DND-41 (cell line): ENCODE measurements around the gene IWS1.

Source experiments
- ATAC-seq: fragments of 200-7000 bp; cut with Tn5 transposase; 3 replicates; pipeline ENCODE4 v1.9.1; 2021; ENCODE audit warnings: low read depth; ENCODE audit not compliant: insufficient read depth
- DNase-seq: peaks from one replicate; pipeline ENCODE4 v3.0.0-alpha.2; 2020
- H2AFZ ChIP-seq: 2 replicates; pipeline ENCODE4 v1.6.0; 2012; ENCODE audit warnings: low read depth, low read length
- H3K27ac ChIP-seq: 2 replicates; pipeline ENCODE4 v1.5.1; 2012; ENCODE audit warnings: low read length, inconsistent platforms
- H3K27me3 ChIP-seq: fragments of 200-600 bp; sonication (generic); 2 replicates; pipeline ENCODE4 v1.6.0; 2012; ENCODE audit warnings: low read length, mild to moderate bottlenecking, inconsistent platforms; ENCODE audit not compliant: insufficient read depth, poor library complexity
- H3K36me3 ChIP-seq: 2 replicates; pipeline ENCODE4 v1.5.1; 2012; ENCODE audit warnings: low read length, inconsistent platforms; ENCODE audit not compliant: insufficient read depth
- H3K4me1 ChIP-seq: 2 replicates; pipeline ENCODE4 v1.5.1; 2012; ENCODE audit warnings: mild to moderate bottlenecking, low read length; ENCODE audit not compliant: insufficient read depth
- H3K4me2 ChIP-seq: 2 replicates; pipeline ENCODE4 v1.6.0; 2012; ENCODE audit warnings: mild to moderate bottlenecking, moderate library complexity, low read length, inconsistent platforms; ENCODE audit not compliant: insufficient read depth
- H3K4me3 ChIP-seq, 2 experiments: fragments of 200-600 bp in 1 of 2; shearing (Covaris generic) in 1 of 2; 2 replicates each; pipeline ENCODE4 v1.5.1; 2012 to 2016; ENCODE audit warnings: inconsistent platforms in 2 of 2, low read length in 2 of 2, mild to moderate bottlenecking in 2 of 2, low read depth in 1 of 2, moderate library complexity in 1 of 2
- H3K79me2 ChIP-seq: 2 replicates; pipeline ENCODE4 v1.6.0; 2012; ENCODE audit warnings: low read length, inconsistent platforms; ENCODE audit not compliant: insufficient read depth
- H3K9ac ChIP-seq: 2 replicates; pipeline ENCODE4 v1.6.0; 2012; ENCODE audit warnings: low read depth, mild to moderate bottlenecking, inconsistent platforms, low read length, moderate library complexity
- H3K9me3 ChIP-seq: 2 replicates; pipeline ENCODE4 v1.5.1; 2012; ENCODE audit warnings: low read length, moderate library complexity, mild to moderate bottlenecking, inconsistent platforms; ENCODE audit not compliant: insufficient read depth, severe bottlenecking
- H4K20me1 ChIP-seq: 2 replicates; pipeline ENCODE4 v1.6.0; 2012; ENCODE audit warnings: low read length; ENCODE audit not compliant: insufficient read depth
- CTCF ChIP-seq: IDR thresholded peaks from 2 replicates; pipeline ENCODE4 v1.5.1; 2012; ENCODE audit warnings: borderline replicate concordance, low read length, moderate library complexity, mild to moderate bottlenecking; ENCODE audit not compliant: poor library complexity, severe bottlenecking; ENCODE audit errors: extremely low read depth
- EZH2 ChIP-seq: IDR thresholded peaks from 3 replicates; pipeline ENCODE4 v1.6.1; 2012; ENCODE audit warnings: borderline replicate concordance, low read depth, mild to moderate bottlenecking, moderate library complexity, low read length, inconsistent platforms; ENCODE audit not compliant: severe bottlenecking

IWS1 gene

GRCh38 chr2:127449414-127449813 lies 76.9 kb downstream of the IWS1 start:
- H3K27me3 ChIP-seq, result no peaks in the 10 kb centered on the region
- H3K36me3 ChIP-seq, result peaks cover 4% of the 10 kb centered on the region; the same call in 1 of the 2 replicates
- no peaks in the 10 kb centered on the region for H3K4me1 ChIP-seq
- TF ChIP-seq CTCF (no peak), EZH2 (no peak)
- H3K9me3 ChIP-seq, result peaks cover 6% of the 10 kb centered on the region
- H3K4me2 ChIP-seq, result no peak overlapping the region
- H3K9ac ChIP-seq, result no peak overlapping the region
- no peak overlapping the region for H2AFZ ChIP-seq
- ATAC-seq (no peak), DNase-seq (no peak)
- H3K79me2 ChIP-seq, result no peaks in the 10 kb centered on the region
- no peak overlapping the region for H3K27ac ChIP-seq
- H3K4me3 ChIP-seq, result no peak overlapping the region
- no peaks in the 10 kb centered on the region for H4K20me1 ChIP-seq

- Histone ChIP-seq H3K4me3 (no peak overlapping the region), H2AFZ (no peak overlapping the region), H3K4me1 (no peaks in the 10 kb centered on the region), H3K9ac (no peak overlapping the region), H3K27ac (no peak overlapping the region), H3K36me3 (no peaks in the 10 kb centered on the region; the same call in 1 of the 2 replicates), H3K27me3 (no peaks in the 10 kb centered on the region), H3K9me3 (peaks cover 6% of the 10 kb centered on the region), H4K20me1 (no peaks in the 10 kb centered on the region), H3K79me2 (no peaks in the 10 kb centered on the region), H3K4me2 (no peak overlapping the region)
- DNase-seq (no peak), ATAC-seq (no peak)
- TF ChIP-seq EZH2 (no peak), CTCF (no peak)
Observed at GRCh38 chr2:127448526-127448925, 77.8 kb downstream of the IWS1 start.

GRCh38 chr2:127439343-127439742 lies 86.9 kb downstream of the IWS1 start:
- DNase-seq, result no peak
- H3K4me2 ChIP-seq, result no peak overlapping the region
- no peak overlapping the region for H2AFZ ChIP-seq
- H3K27me3 ChIP-seq, result no peaks in the 10 kb centered on the region
- no peaks in the 10 kb centered on the region for H3K36me3 ChIP-seq
- H3K4me1 ChIP-seq, result no peaks in the 10 kb centered on the region
- H3K27ac ChIP-seq, result no peak overlapping the region
- H4K20me1 ChIP-seq, result no peaks in the 10 kb centered on the region
- no peak for ATAC-seq
- H3K9me3 ChIP-seq, result peaks cover 3% of the 10 kb centered on the region
- TF ChIP-seq EZH2, result no peak
- TF ChIP-seq CTCF, result no peak
- no peaks in the 10 kb centered on the region for H3K79me2 ChIP-seq
- H3K9ac ChIP-seq, result no peak overlapping the region
- no peak overlapping the region for H3K4me3 ChIP-seq
